Kidney (tissue), 14 donors: ENCODE results near the gene MDH1. TPM values are rescaled to one million over a fixed set of nuclear protein-coding genes. Genes with fewer than 3 reads are reported as not detected.

Experiments used
- DNase-seq, 5 donors: peaks; one replicate each; pipeline ENCODE4 v3.0.0-alpha.2; 2013 to 2020
- FAIRE-seq: peaks from 2 replicates; lab custom pipeline; 2012; peaks lifted over from hg19 to GRCh38; lab: Jason Lieb, UNC
- H3K27ac ChIP-seq, 2 donors: one replicate each; pipeline ENCODE4 v1.7.0; 2013; ENCODE audit warnings: low read depth in 2 of 2, low read length in 2 of 2, inconsistent platforms in 1 of 2
- H3K27me3 ChIP-seq: one replicate; pipeline ENCODE4 v1.7.1; 2013; ENCODE audit warnings: low read length, inconsistent platforms; ENCODE audit not compliant: control insufficient read depth, insufficient read depth
- H3K36me3 ChIP-seq, 3 donors: one replicate each; pipeline versions ENCODE4 v1.7.0 to v1.7.1; 2013; ENCODE audit warnings: low read length in 3 of 3, control low read depth in 1 of 3, inconsistent platforms in 1 of 3; ENCODE audit not compliant: insufficient read depth in 3 of 3, control insufficient read depth in 2 of 3
- H3K4me1 ChIP-seq, 3 donors: one replicate each; pipeline versions ENCODE4 v1.7.0 to v1.7.1; 2013; ENCODE audit warnings: low read length in 3 of 3, inconsistent platforms in 1 of 3, low read depth in 1 of 3; ENCODE audit not compliant: control insufficient read depth in 2 of 3, insufficient read depth in 2 of 3
- H3K4me3 ChIP-seq, 3 donors: one replicate each; pipeline versions ENCODE4 v1.7.0 to v1.8.1; 2013; ENCODE audit warnings: low read length in 3 of 3, control low read depth in 1 of 3, inconsistent platforms in 1 of 3
- H3K9ac ChIP-seq, 3 donors: one replicate each; pipeline versions ENCODE4 v1.7.0 to v1.7.1; 2013; ENCODE audit warnings: low read length in 3 of 3, control low read depth in 1 of 3, inconsistent platforms in 1 of 3
- H3K9me3 ChIP-seq, 3 donors: one replicate each; pipeline versions ENCODE4 v1.7.0 to v1.7.1; 2013; ENCODE audit warnings: low read length in 3 of 3, control low read depth in 1 of 3, inconsistent platforms in 1 of 3; ENCODE audit not compliant: control insufficient read depth in 2 of 3, insufficient read depth in 1 of 3
- intact Hi-C: fragments of 100-400 bp; cut with DNase I; formaldehyde crosslinking; loops from one replicate; pipeline ENCODE4 v1.11.1; 2022
- polyA plus RNA-seq: library from polyadenylated mRNA; stranded (reverse); fragments of 350-450 nt; fragmentation: Illumina TruSeq; extraction: RNeasy Lipid Tissue Mini Kit (QIAGEN cat#74804); gene quantifications from one replicate; pipeline ENCODE4 v1.2.3, GENCODE V29; 2014; ENCODE audit warnings: low read depth, low replicate concordance; ENCODE audit not compliant: insufficient read depth
- total RNA-seq: library from RNA; stranded (reverse); fragmentation: NEBNext Ultra II Directional; extraction: Animal tissue kit (Norgen Biotek cat#: 25700); gene quantifications from one replicate; pipeline ENCODE4 v1.2.1, GENCODE V29; 2021
- TF ChIP-seq, protein P1 (sequence below): IDR thresholded peaks from 3 replicates; pipeline ENCODE4 v1.5.1; 2012; ENCODE audit warnings: mild to moderate bottlenecking, moderate library complexity, borderline replicate concordance; ENCODE audit not compliant: insufficient read depth; ENCODE audit errors: extremely low read depth
- donor health status: control.
- donor health status: control.
- donor health status: control.
- donor health status: control.
- donor health status: control.
- donor health status: DM: yes; HTN: yes; CAD: no.
- donor health status: Normal renal cell carcinoma (clear cell type).

Gene MDH1
- total and polyA plus RNA-seq, 2 donors from 2014 or later, result 147 to 748 TPM

DNA sequence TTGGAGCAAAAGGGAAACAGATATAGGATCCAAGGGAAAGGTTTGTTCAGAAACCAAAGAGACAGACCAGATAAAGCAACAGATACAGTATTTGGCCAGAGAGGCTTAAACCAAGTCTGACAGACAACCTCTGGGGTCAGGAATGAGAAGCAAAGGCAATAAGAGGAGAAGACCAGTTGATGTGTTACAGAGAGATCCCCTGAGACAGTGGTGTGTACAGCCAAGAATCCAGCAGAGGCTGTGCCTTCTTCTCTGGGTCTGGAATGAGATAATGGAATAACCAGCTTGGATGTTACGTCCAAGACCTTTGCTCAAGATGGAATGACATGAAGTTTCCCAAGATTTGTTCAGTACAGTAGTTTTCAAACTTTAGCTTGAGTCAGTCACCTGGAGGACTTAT is 61.1 kb downstream of the MDH1 start:
- intact Hi-C loops, result no loop called here

GRCh38 chr2:63650756-63651155 is 62.0 kb downstream of the MDH1 start:
- Histone ChIP-seq H3K9ac (no peak overlapping the region), H3K4me1 (no peaks in the 10 kb centered on the region), H3K27me3 (no peaks in the 10 kb centered on the region), H3K36me3 (no peaks in the 10 kb centered on the region), H3K4me3 (no peak overlapping the region), H3K9me3 (no peaks in the 10 kb centered on the region), H3K27ac (no peak overlapping the region)
- intact Hi-C loops, result no loop called here
- FAIRE-seq (no peak), DNase-seq (no peak)
- TF ChIP-seq, protein P1, sequence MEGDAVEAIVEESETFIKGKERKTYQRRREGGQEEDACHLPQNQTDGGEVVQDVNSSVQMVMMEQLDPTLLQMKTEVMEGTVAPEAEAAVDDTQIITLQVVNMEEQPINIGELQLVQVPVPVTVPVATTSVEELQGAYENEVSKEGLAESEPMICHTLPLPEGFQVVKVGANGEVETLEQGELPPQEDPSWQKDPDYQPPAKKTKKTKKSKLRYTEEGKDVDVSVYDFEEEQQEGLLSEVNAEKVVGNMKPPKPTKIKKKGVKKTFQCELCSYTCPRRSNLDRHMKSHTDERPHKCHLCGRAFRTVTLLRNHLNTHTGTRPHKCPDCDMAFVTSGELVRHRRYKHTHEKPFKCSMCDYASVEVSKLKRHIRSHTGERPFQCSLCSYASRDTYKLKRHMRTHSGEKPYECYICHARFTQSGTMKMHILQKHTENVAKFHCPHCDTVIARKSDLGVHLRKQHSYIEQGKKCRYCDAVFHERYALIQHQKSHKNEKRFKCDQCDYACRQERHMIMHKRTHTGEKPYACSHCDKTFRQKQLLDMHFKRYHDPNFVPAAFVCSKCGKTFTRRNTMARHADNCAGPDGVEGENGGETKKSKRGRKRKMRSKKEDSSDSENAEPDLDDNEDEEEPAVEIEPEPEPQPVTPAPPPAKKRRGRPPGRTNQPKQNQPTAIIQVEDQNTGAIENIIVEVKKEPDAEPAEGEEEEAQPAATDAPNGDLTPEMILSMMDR, result no peak

More for the DNA sequence above, 61.1 kb downstream of the MDH1 start:
- Histone ChIP-seq H3K9me3 (no peaks in the 10 kb centered on the region), H3K27ac (no peak overlapping the region), H3K9ac (no peak overlapping the region), H3K36me3 (no peaks in the 10 kb centered on the region), H3K4me3 (no peak overlapping the region), H3K27me3 (no peaks in the 10 kb centered on the region), H3K4me1 (no peaks in the 10 kb centered on the region)
- DNase-seq (no peak), FAIRE-seq (no peak)
- TF ChIP-seq, protein P1, result no peak

- no peaks in the 10 kb centered on the region for H3K9me3 ChIP-seq
- no peaks in the 10 kb centered on the region for H3K27me3 ChIP-seq
- no peak overlapping the region for H3K27ac ChIP-seq
- TF ChIP-seq, protein P1, result no peak
- intact Hi-C loops, result no loop called here
- H3K36me3 ChIP-seq, result no peaks in the 10 kb centered on the region
- no peak overlapping the region for H3K9ac ChIP-seq
- H3K4me3 ChIP-seq, result no peak overlapping the region
- no peaks in the 10 kb centered on the region for H3K4me1 ChIP-seq
- DNase-seq (no peak), FAIRE-seq (no peak)
Observed at GRCh38 chr2:63651356-63651755, 62.6 kb downstream of the MDH1 start.
